Spinal cord (tissue), 10 donors: ENCODE measurements around the gene GRPEL1. TPM values are rescaled to one million over a fixed set of nuclear protein-coding genes. Genes with fewer than 3 reads are reported as not detected.

Experiments
- DNase-seq, 6 donors: peaks; one replicate each; pipeline versions ENCODE4 v3.0.0 to v3.0.0-alpha.2; 2013 to 2015; ENCODE audit warnings: low spot score in 6 of 6, low read depth in 4 of 6
- H3K27ac ChIP-seq: one replicate; pipeline ENCODE4 v1.5.1; 2013; ENCODE audit warnings: low read depth, low read length, control low read depth
- H3K27me3 ChIP-seq: one replicate; pipeline ENCODE4 v1.6.1; 2013; ENCODE audit warnings: low read length; ENCODE audit not compliant: control insufficient read depth, insufficient read depth
- H3K36me3 ChIP-seq: one replicate; pipeline ENCODE4 v1.6.1; 2013; ENCODE audit warnings: low read length; ENCODE audit not compliant: control insufficient read depth, insufficient read depth
- H3K4me1 ChIP-seq: one replicate; pipeline ENCODE4 v1.6.1; 2013; ENCODE audit warnings: low read length; ENCODE audit not compliant: control insufficient read depth, insufficient read depth
- H3K4me3 ChIP-seq: one replicate; pipeline ENCODE4 v1.5.1; 2013; ENCODE audit warnings: low read depth, low read length, control low read depth
- H3K9me3 ChIP-seq: one replicate; pipeline ENCODE4 v1.6.1; 2013; ENCODE audit warnings: low read length; ENCODE audit not compliant: control insufficient read depth, insufficient read depth
- WGBS: methylation state at CpG from one replicate; pipeline ENCODE4 v1.1.5; 2013; ENCODE audit warnings: missing lambda C conversion rate; ENCODE audit not compliant: insufficient coverage; 5-methylcytosine and 5-hydroxymethylcytosine counted together
- polyA plus RNA-seq, 2 donors: library from polyadenylated mRNA; unstranded; fragments of 120-200 nt; gene quantifications; one replicate each; pipeline ENCODE4 v1.2.1, GENCODE V29; 2013; ENCODE audit not compliant: insufficient read length in 2 of 2
- total RNA-seq, 2 donors: library from RNA; depleted of rRNA in 1 of 2; stranded (reverse); fragments of 120-200 nt in 1 of 2; fragments of >200 nt in 1 of 2; gene quantifications; one replicate each; pipeline versions ENCODE4 v1.2.3 to v1.2.4, GENCODE V29; 2013 to 2014
- donor health status: healthy.

Gene GRPEL1
- total and polyA plus RNA-seq, 4 donors: 15.3 to 38.2 (median 34.2) TPM

DNA sequence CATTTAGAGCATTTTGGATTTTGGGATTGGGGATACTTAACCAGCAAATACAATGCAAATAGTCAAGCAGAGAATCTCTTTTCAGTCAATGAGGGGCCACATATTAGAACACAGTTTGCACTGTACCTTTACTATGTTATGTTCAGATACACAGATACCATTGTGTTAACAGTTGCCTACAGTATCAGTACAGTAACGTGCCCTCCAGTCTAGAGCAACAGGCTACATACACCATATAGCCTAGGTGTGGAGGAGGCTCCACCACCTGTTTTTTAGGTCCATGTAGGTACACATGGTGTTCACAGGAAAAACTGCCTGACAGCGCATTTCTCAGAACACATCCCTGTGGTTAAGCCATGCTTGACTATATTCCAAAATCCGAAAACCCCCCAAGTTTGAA lies 9.1 kb downstream of the GRPEL1 start:
- H3K4me3 ChIP-seq: no peak overlapping the region
- no peaks in the 10 kb centered on the region for H3K27me3 ChIP-seq
- H3K4me1 ChIP-seq: no peaks in the 10 kb centered on the region
- no peak overlapping the region for H3K27ac ChIP-seq
- no peaks in the 10 kb centered on the region for H3K9me3 ChIP-seq
- H3K36me3 ChIP-seq: peaks cover 66% of the 10 kb centered on the region
- WGBS: no CpG with 5 or more reads among the region's 3 CpGs
- no peak for DNase-seq

DNA sequence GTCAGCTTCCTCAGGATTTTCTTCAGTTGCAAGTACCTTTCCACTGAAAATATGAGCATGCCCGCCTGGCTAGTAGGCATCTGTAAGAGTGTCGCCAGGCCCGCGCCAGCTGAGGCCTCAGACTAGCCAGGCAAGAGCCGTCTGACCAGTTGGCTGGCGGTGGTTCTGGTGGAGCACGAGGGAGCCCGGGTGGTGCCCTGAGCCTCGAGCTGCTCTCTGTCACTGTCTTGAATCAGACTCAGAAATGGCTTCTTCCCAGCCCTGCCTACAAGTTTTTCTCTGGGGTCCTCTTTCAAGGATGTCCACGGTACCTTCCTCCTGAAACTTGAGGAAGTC lies 11.9 kb downstream of the GRPEL1 start:
- Histone ChIP-seq H3K4me3 (no peak overlapping the region), H3K4me1 (peaks cover 23% of the 10 kb centered on the region), H3K27ac (no peak overlapping the region), H3K27me3 (no peaks in the 10 kb centered on the region), H3K9me3 (no peaks in the 10 kb centered on the region), H3K36me3 (peaks cover 64% of the 10 kb centered on the region)
- DNase-seq: no peak
- WGBS: 93% methylated on average over 10 of the region's 10 CpGs

GRCh38 chr4:7055111-7055989 lies 12.5 kb downstream of the GRPEL1 start:
- H3K36me3 ChIP-seq: peaks cover 65% of the 10 kb centered on the region
- H3K27ac ChIP-seq: no peak overlapping the region
- H3K4me3 ChIP-seq: no peak overlapping the region
- 92% methylated on average over 30 of the region's 31 CpGs for whole genome bisulfite sequencing
- peaks cover 26% of the 10 kb centered on the region for H3K4me1 ChIP-seq
- DNase-seq: no peak
- H3K27me3 ChIP-seq: no peaks in the 10 kb centered on the region
- no peaks in the 10 kb centered on the region for H3K9me3 ChIP-seq

DNA sequence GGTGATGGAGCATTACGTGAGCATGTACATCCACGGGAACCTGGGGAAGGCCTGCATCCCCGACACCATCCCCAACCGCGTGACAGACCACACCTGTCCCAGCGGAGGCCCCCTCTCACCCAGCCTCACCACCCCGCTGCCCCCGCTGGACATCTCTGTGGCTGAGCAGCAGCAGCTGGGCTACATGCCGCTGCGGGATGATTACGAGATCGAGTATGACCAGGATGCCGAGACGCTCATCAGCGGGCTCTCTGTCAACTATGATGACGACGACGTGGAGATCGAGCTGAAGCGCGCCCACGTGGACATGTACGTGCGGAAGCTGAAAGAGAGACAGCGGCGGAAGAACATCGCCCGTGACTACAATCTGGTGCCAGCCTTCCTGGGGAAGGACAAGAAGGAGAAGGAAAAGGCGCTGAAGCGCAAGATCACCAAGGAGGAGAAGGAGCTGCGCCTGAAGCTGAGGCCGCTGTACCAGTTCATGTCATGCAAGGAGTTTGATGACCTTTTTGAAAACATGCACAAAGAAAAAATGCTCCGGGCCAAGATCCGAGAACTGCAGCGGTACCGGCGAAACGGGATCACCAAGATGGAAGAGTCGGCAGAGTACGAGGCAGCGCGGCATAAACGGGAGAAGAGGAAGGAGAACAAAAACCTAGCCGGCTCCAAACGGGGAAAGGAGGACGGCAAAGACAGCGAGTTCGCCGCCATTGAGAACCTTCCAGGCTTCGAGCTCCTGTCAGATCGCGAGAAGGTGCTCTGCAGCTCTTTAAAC lies 13.6 kb downstream of the GRPEL1 start:
- no peak for DNase-seq
- WGBS: 96% methylated on average over 52 of the region's 52 CpGs
- Histone ChIP-seq H3K36me3 (peaks cover 70% of the 10 kb centered on the region), H3K27me3 (no peaks in the 10 kb centered on the region), H3K4me1 (peaks cover 26% of the 10 kb centered on the region), H3K27ac (no peak overlapping the region), H3K4me3 (no peak overlapping the region), H3K9me3 (no peaks in the 10 kb centered on the region)

- Histone ChIP-seq H3K27me3 (no peaks in the 10 kb centered on the region), H3K4me3 (no peak overlapping the region), H3K9me3 (no peaks in the 10 kb centered on the region), H3K36me3 (peaks cover 73% of the 10 kb centered on the region), H3K4me1 (peaks cover 26% of the 10 kb centered on the region), H3K27ac (no peak overlapping the region)
- WGBS: 50% methylated on average over 17 of the region's 20 CpGs
- DNase-seq: peak in 1 of 6 donors; percentile 38
Observed at GRCh38 chr4:7052923-7053715, 14.7 kb downstream of the GRPEL1 start.

DNA sequence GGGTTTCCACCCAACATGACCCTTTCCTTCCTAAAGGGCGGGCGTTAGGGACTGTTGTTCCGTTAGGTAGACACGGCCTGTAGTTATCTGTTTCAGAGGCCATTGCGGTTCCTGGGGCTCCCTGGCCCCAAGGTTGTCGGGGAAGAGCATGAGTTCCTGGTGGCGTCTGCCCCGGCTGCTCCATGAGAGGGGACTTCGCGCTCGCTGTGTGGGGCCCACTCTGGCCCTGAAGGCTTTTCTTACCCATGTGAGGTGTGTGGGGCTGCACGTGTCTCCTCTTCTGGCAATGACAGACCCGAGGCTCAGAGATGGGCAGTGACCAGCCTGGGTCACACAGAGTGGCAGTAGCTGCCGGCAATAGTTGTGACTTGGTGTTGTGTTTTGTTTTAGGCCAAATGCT lies 15.6 kb downstream of the GRPEL1 start:
- no peaks in the 10 kb centered on the region for H3K27me3 ChIP-seq
- H3K27ac ChIP-seq: no peak overlapping the region
- H3K9me3 ChIP-seq: no peaks in the 10 kb centered on the region
- WGBS: 90% methylated on average over 13 of the region's 14 CpGs
- H3K4me3 ChIP-seq: no peak overlapping the region
- DNase-seq: no peak
- H3K4me1 ChIP-seq: peaks cover 30% of the 10 kb centered on the region
- H3K36me3 ChIP-seq: peaks cover 81% of the 10 kb centered on the region

GRCh38 chr4:7051905-7052304 lies 16.0 kb downstream of the GRPEL1 start:
- 90% methylated on average over 14 of the region's 14 CpGs for WGBS
- Histone ChIP-seq H3K27ac (no peak overlapping the region), H3K36me3 (peaks cover 85% of the 10 kb centered on the region), H3K9me3 (no peaks in the 10 kb centered on the region), H3K4me1 (peaks cover 34% of the 10 kb centered on the region), H3K4me3 (no peak overlapping the region), H3K27me3 (no peaks in the 10 kb centered on the region)
- DNase-seq: no peak

DNA sequence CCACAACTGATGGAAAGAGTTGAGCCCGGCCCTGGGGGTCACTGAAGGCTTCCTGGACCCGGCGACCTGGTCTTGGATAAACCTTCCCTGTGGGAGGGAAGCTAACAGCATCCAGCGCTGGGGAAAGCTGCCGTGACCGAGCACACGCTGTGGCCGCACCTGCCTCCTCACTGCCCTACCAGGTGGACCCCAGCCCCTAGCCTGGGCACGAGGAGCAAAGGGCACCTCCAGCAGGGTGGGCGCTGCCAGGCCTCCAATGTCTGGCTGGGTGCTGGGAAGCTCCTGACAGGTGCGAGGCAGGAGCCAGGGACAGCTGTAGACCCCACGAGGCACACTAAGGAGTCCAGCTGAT lies 16.7 kb downstream of the GRPEL1 start:
- Histone ChIP-seq H3K9me3 (no peaks in the 10 kb centered on the region), H3K4me3 (no peak overlapping the region), H3K27ac (no peak overlapping the region), H3K4me1 (peaks cover 42% of the 10 kb centered on the region), H3K36me3 (peaks cover 83% of the 10 kb centered on the region), H3K27me3 (no peaks in the 10 kb centered on the region)
- DNase-seq: no peak
- WGBS: 94% methylated on average over 12 of the region's 12 CpGs

DNA sequence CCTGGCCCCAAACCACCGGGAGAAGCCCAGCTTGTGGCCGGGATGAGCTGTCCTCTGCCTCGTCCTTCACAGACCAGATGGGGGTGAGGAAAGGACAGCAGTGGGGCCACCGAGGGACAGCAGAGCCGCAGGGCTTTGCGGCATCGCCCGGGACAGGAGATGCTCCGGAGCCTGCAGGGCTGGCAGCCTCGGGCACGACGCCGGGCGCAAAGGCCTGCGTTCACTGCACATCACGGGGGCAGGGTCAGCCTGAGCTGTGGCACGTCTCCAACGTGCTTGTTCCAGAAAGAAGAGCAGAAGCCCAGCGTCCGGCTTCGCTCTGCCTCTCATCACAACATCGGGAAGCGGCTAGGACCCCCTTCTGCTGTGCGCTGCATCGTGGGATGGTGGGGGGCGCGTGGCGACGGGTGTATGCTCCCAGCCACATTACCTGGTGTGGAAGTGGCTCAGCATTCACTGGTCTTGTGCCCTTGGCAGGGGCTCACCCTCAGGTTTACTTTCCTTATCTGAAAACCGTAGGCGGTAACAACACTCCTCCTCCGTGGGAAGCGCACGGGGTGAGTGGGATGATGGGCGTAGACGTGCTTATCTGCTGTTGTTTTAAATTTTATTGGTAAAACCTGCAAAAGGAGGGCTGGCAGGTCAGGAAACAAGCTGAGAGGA lies 17.3 kb downstream of the GRPEL1 start:
- Histone ChIP-seq H3K36me3 (peaks cover 83% of the 10 kb centered on the region), H3K4me1 (peaks cover 47% of the 10 kb centered on the region), H3K27ac (no peak overlapping the region), H3K27me3 (no peaks in the 10 kb centered on the region), H3K4me3 (no peak overlapping the region), H3K9me3 (no peaks in the 10 kb centered on the region)
- no peak for DNase-seq
- 93% methylated on average over 34 of the region's 36 CpGs for WGBS
